NCI-H82 (cell line): Measurements from ENCODE around the gene ZBTB7C.

ENCODE experiments used
- DNase-seq: peaks from one replicate; lab custom pipeline; 2025; lab: John Stamatoyannopoulos, UW

The ZBTB7C gene

DNA sequence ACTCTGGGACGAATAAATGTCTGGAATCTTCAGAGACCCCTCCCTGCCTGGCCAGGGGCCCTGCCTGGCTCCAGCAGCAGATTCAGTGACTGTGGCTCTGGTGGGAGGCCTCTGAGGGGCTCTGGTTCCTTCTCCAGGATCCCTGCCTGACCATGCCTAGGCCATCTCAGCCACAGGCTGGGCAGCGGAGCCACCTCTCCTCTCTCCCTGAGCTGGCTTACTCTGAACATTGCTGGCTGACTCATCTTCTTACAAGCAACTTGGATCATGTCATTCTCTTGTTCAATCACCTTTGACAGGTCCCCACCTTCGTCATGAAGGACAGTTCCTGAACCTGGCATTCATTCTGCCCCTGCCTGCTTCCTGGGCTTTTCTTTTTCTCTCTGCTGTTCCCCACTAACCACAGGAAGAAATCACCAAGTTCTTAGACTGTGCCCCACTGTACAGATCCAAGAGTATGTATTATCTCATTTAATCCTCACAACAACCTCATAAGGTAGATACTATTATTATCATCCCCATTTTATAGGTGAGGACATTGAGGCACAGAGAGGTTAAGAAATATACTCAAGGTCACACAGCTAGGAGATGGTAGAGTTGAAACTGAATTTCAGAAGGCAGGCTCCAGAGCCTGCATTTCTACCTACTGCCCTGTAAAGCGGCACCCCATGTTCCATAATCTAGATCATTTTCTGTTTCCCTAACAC is 323.2 kb downstream of the ZBTB7C start:
- DNase-seq, result no peak

DNA sequence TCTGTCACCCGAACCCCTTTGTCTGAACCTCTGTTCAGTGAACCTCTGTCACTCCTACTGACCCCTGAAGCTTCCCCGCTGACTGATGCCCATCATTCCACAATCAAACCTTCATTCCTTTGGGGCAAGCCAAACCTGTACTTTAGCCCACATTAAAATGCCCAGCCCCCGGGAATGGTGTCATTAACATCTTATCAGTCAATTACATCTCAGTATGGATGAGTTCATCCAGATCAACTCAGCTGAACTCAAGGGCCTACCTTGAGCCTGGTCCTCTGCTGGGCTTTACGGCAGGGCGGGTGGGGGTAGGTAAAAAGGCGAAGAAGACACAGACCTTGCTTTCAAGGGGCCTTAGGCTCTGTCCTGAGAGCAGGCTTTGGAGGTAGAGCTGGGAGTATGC is 324.3 kb downstream of the ZBTB7C start:
- no peak for DNase-seq

DNA sequence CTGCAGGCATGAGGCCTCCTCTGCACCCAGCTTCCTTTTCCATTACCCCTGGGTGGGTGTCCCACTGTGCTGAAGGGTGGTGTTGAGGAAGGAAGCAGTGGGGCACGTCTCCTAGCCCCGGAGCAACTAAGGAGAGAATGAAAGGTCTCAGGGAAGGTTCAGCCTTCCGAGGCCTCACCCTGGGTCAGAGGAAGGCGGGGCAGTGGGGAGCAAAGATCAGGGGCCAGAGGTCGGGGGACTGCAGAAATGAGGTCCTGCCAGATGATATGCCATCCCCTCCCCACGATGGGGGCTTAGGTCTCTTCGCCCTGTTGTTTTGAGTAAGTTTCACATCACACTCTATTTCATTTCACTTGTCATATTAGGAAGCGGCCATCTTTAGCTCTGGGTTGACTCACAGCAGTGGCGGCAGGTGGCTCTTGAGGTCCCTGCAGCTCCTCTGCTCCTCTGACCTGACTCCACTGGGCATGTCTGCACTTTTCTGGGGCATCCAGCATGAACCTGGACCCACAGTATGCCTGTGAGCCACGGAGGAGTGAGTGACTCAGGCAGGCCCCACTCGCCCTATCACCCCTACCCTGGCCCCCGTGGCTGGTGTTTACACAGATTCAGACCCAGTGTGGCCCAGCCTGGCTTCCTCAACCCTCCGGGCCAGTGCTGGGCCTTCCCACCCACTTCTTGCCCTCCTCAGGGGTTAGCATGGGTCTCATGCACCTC is 325.0 kb downstream of the ZBTB7C start:
- DNase-seq, result no peak

DNA sequence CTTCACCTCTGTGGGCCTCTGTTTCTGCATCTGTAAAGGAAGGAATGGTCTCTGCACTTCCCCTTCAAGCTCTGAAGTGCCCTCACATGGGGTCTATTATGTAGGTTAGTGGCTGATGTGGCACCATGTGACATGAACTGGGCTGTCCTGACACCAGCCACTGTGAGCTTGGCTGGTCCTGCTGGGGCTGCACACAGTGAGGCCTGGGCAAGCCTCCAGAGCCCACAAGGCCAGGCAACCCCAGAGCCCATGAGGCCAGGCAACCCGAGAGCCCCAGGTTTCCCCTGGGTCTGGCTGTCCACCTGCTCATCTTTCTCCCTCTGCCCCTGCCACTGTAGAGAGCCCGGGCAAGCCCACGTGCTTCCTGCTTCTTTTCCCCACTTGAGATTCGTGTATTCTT is 328.6 kb downstream of the ZBTB7C start:
- DNase-seq, result no peak

DNA sequence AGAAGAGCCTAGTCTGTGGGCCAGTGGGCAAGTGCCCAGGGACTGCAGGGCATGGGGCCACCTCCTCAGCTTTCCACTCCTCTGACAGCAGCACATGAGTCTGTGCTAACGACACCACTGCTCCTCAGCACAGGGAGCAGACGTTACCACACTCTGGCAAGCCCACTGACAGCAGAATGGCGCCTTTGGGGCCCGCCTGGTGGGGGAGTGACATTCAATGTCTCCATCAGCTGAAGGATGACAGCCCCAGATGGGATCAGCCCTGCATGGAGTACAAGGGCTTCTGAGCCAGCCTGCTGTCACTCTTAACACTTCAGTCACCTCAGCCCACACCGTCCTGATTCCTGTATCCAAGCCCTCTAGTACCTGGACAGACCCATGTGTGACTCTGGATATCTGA is 329.3 kb downstream of the ZBTB7C start:
- peak; percentile 65 for DNase-seq

DNA sequence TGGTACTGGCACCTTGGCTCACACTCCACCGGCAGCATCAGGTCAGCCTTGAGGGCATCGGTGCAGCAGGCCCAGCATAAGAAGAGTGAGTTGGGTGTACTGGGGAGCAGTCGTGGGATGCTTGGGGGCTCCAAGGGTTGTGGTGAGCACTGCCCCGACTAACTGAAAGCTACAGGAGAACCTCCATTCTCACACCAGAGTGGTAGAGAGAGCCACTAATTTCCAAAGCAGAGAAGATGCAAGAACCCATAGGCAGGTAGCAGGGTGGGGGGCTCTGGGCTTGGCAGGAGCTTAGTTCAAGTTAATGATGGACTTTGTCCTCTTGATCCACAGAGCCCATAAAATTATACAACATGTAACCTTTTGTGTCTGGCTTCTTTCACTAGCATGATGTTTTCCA is 330.7 kb downstream of the ZBTB7C start:
- DNase-seq, result no peak

DNA sequence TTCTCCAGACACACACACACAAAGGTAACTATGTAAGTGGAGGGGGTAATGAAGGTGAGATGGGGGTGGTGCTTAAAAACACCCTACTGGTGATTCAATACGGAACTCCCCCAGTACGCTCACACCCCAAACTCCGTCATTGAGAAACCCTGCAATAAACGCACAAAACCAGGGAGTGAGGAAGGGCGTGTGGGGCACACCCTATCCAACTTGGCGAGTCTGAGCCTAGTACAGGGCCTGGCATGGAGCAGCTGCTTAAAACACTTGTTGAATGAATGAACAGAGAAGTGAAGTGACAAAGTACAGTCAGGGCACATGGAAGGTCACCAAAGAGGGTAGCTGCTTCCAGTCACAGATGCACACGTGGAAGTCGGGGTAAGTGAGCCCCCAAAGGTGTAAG is 331.9 kb downstream of the ZBTB7C start:
- DNase-seq, result no peak

DNA sequence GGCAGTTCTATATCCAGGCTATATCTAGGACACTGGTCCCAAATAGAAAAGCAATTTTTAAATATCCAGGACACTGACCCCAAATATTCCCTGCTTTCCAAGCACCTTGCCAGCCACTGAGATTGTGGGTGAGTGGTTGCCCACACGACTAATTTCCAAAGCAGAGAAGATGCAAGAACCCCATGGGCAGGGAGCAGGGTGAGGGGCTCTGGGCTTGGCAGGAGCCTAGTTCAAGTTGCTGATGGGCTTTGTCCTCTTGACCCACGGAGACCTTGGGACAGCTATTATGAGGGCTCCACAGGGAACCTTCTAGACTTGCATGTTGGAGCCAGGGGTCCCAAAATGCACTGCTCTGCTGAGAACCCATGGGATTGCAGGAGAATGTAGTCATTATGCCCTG is 332.7 kb downstream of the ZBTB7C start:
- DNase-seq, result no peak

DNA sequence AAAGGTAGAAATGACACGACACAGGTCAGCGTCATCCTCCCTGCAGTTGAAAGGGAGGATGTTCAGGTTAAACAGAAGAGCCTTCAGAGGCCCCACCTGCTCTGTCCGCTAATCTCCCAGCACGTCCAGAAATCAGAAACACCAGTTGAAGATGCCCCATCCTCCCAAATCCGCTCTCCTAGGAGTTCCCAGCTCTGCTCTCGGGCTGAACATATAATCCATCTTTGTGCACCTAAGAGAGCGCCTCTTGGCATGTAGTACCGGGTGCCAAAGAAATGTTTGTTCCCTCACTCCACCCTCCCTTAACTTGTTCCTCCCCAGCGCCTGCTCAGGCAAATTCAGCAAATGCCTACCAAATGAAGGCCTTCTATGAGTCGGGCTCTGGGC is 333.5 kb downstream of the ZBTB7C start:
- DNase-seq, result peak; percentile 72

DNA sequence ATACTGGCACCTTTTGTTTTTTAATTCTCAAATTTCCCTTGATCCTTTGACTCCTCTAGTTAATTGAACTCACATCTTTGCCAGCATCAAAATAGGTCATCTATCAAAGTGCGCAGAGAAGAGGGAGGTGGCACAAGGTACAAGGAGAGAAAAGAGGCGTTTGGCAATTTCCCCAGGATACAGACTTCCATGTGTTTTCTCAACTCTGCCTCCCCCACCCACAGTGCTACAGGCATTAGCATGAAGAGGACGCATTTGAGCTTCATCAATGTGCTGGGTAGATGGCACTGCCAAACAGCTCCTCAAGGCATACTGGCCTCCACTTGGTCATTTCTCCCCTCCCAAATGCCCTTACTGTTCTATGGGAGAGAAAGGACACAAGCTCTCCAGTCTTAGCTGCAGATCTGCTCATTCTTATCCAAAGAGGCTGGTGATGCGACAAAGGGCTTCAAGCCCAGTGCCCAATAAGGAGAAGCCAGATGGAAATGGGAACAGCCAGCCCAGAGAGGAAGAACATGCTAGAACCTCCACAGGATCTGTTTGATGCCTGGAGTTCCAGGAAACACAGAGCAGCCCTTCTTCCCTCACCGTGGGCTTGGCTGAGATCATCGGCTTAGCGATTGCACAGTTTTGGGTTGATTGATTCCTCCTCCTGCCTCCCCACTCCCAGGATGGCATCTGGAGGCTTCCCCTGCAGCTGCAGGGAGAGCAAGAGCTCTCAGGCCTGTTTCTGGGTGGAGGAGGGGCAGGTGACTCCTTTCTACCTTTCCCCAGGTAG is 334.1 kb downstream of the ZBTB7C start:
- DNase-seq, result peak; percentile 76

DNA sequence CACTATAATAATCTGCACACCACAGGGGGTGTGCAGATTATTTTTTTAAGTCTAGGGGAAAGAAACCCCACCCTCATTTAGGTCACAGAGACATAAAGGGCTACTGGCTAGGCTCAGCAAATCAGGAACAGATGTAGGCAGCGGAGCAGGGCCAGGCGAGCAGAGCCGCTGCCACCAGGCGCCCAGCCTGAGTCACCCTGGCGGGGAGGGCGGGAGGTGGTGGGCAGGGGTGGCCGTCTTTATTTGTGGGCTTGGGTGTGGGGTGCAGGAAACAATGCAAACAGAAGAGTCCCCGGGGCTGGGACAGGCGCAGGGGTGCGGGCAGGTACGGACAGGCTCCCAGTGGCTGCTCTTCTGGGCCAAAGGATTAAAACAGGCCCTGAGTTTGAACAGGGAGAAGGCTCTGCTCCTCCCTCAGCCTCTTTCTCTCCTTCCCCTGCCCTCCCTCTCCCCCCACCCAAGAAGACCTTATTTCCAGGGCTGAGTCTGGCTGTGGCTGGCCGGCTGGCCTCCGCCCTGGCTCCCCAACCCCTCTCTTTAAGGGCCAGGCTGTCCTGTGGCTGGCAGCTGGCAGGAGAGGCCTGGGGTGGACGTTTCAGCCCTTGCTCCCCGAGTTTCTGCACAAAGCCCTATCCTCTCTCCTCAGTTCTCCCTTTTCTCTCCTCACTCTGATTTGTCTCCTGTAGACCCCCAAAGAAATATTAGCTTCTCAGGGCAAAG is 335.8 kb downstream of the ZBTB7C start:
- no peak for DNase-seq

DNA sequence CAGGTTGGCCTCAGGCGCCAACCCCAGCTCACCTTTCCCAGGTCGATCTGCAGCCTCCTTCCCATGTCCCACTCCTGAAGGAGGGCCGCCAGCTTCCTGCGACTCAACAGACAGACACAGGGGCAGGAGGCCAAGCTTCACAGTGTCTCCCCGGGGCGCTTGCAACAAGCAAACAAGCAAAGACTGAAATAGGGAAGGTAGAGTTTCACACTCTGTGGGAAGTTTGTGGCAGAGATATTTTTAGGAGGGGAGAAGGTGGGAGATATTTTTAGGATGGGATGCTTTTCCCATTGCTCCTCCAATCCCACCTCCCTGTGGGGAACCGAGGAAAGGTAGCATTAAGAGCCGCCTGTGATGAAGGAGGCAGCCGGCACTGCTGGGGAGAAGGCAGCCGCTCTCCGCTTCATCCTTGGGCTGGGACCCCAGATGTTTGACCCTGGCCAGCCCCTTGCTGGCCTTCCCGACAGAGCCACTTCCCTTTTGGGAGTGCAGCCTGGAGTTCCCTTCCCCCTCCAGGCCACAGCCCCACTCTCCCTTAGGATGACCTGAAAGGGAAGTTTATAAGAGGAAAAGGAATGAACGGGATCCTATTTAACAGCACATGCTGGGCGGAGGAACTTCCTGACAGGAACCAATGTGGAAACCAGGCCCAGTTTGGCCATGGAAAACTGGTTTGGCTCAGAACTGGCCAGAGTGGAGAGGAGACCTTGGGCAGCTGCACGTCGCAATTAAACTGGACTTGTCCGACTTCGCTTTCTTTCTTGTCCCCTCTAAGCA is 336.6 kb downstream of the ZBTB7C start:
- DNase-seq, result no peak

DNA sequence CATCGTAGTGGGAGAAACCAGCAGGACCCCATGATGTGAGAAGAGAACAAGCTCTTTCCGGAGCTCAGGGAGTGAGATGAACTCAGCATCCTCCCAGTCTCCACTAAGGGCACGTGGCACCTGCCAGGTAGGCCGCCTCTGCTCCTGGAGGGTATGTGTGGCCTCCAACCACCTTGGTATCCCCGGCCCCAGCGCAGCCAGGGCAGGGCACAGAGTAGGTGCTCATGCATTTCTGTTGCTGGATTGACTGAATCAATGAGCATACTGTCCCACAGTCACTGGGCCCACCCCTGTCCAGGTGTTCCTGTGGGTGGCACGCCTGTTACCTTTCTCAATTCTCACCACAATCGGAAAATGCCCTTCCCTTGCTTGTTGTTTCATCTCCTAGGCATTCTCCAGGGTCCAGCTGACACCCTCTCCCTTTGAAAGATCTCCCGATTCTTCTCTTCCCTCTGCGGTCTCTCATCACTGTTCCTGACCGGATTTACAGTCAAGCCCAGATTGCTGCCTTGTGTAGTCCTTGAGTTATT is 340.2 kb downstream of the ZBTB7C start:
- DNase-seq, result no peak

DNA sequence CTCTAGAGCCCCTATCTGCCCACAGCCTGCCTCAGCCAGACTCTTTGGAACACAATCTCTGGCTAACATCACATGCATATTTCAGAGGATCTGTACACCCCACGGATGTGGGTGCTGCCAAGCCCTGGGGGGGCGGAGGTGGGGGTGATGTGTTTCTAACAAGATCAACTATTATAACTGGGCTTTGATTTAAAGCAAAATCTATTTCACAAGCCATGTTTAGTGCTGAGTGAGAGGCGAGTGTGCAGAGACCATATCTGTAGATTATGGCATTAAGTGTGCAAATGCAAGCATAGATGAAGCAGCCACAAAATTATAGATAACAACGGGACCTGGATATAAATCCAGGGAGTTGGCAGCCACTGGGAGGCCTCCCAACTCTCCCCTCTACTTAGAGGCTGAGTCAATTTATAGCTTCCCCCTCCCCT is 342.9 kb downstream of the ZBTB7C start:
- DNase-seq, result no peak

DNA sequence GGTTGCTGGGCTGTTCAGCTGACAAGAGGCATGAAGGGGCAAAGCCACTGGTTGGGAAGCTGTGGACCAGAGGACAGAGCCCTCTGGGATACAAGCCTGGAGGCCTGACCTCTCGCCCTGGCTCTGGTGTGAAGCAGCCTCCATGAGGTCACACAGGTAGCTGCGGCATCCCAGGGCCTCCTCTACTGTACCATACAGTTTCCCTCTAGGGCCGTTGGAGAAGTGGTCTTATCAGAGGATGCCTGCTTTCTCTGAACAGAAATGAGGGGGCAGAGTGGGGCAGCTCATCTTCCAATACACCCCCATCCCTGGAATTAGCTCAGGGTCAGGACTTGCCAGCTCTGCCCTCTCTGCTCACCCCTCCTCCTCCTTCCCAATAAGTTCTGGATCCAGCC is 343.6 kb downstream of the ZBTB7C start:
- DNase-seq, result no peak

DNA sequence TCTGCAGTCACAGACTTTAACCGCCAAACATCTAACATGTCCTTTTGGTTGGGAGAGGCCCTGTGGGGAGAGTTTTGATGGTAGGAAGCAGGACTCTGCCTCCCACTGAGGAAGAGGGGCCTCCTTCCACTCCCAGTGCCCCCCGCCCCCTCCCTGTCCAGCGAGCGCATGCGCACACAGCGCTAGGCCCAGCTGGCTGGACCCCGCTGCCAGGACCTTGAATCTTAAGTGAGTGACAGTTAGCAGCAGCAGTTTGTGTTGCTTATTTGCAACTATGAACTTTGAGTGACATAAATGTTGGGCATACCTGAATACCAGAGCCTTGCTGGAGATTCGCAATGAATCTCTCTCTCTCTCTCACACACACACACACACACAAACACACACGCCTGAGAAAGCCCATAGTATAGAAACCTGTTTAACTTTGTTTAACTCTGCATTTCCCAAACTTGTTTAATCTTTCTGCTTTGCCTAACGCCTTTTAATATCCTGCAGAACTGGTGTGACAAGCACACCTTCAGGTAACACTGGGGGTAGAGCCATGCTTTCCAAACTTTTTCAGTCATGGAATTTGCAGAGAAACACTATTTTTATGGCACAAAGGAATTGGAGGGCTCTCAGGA is 344.1 kb downstream of the ZBTB7C start:
- DNase-seq, result no peak

DNA sequence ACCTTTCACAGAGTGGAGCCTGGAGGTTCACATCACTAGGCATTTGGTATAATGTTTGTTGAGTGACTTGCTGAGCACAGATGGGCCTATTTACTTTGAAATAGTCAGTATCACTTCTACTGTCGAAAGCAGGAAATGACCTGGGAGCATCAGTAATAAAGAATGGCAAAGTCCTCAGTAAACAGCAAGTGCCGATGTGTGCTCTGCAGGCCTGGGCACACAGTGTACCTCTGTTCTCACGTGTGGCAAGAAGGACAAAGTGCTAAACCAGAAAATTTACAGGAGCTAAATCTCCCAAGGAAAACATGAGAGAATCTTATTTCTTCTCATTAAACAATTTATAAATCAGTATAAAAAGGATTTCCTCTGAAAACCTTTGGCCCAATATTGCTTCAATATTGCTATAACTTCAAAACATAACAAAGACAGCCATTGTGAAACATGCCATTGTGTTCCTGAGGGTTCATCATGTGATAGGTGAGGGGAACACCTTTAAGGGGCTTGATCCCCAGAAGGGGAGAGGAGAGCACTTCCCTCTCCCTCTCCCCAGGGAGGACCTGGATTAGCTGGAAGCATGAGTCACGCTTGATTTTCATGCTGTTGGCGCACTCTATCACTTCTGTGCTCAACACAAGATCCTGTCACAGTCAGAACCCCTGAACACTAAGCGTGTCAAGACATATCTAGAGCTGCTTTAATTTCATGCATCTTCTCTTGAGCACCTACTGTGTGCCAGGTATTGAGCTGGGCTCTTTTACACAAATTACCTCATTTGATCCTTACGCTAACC is 347.2 kb downstream of the ZBTB7C start:
- peak; percentile 60 for DNase-seq

DNA sequence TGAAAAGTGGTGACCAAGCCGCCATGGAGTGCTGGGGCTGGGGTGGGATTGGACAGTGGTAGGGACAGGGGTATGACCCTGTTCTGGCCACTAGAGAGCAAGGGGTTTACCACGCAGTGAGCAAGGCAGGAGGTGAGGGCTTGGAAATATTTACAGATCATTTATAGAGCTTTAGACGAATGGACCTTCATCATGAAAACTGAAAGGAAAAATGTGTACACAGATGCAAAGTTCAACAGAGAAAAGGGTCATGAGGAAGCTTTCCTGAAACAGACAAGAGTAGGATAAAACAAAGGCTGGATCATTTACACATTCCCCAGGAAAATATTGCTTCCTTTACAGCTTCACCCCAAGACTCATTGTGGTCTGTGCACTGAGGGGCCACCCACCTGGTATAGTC is 348.2 kb downstream of the ZBTB7C start:
- no peak for DNase-seq

DNA sequence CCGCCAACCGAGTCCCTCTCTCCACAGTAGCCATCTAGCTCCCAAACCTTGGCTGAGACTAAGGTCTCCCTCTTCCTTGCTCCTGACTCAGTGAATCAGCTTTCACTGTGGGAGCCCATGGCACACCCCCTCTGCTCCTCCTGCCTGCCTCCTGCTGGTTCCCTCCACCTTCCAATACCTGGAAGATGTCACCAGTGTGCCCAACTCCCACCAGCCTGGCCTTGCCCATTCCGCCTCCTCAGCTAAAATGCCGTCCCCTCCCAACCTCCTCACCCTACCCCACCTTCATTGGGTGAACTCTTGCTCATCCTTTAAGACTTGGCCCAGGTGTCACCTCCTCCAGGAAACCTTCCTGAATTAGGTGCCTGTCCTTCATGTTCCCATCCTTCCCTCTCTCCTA is 348.8 kb downstream of the ZBTB7C start:
- no peak for DNase-seq

DNA sequence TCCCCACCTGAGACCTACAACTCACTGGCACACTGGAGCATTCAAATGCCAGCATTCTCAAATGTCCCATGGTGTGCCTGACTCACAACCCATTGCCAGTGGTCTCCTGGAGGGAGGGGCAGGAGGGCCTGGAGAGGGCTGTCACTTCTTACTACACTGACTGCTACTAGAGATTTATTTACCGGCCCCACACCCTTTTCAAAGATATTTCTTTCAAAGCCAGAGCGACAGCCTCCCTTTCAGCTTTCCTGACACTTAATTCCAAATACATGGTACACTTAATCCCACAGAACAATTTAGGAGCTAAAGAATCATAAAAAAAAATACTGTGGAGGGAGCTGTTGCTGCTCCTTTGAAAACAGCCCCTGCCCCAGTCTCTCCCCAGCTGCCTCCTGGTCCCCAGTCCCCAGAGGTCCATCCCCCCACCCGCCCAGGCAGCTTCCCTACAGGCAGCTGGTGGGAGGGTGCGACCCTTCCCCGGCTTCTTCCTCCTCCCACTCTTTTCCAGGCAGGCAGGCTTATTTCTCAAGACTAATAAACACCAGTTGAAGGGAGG is 349.6 kb downstream of the ZBTB7C start:
- DNase-seq, result peak; percentile 62
